Thoracic aorta (tissue), 2 donors: ENCODE measurements around the gene DHX9. TPM values are rescaled to one million over a fixed set of nuclear protein-coding genes. Genes with fewer than 3 reads are reported as not detected.

Source experiments
- ATAC-seq: fragments of 150-250 bp; one replicate; pipeline ENCODE4 v1.8.0; 2017; ENCODE audit warnings: low read depth; ENCODE audit not compliant: insufficient number of reproducible peaks, low FRiP score
- DNase-seq: peaks from one replicate; pipeline ENCODE4 v3.0.0-alpha.2; 2020; ENCODE audit warnings: low spot score
- H3K27ac ChIP-seq, 2 donors: fragments of 200-600 bp; sonication (generic); 1 replicate in 1 of 2; 2 replicates in 1 of 2; pipeline ENCODE4 v1.5.1; 2016; ENCODE audit warnings: mild to moderate bottlenecking in 2 of 2, moderate library complexity in 2 of 2
- H3K27me3 ChIP-seq: fragments of 200-600 bp; sonication (generic); replicated peaks from 2 replicates; pipeline ENCODE4 v1.6.0; 2016; ENCODE audit warnings: mild to moderate bottlenecking; ENCODE audit not compliant: insufficient read depth
- H3K36me3 ChIP-seq: fragments of 200-600 bp; sonication (generic); one replicate; pipeline ENCODE4 v1.5.1; 2016
- H3K4me1 ChIP-seq, 2 donors: fragments of 200-600 bp; sonication (generic); 1 replicate in 1 of 2; 2 replicates in 1 of 2; pipeline versions ENCODE4 v1.5.1 to v1.6.0; 2016; ENCODE audit warnings: low read depth in 2 of 2, mild to moderate bottlenecking in 1 of 2; ENCODE audit not compliant: control insufficient read depth in 1 of 2
- H3K4me3 ChIP-seq: fragments of 200-600 bp; sonication (generic); 2 replicates; pipeline ENCODE4 v1.5.1; 2016; ENCODE audit warnings: mild to moderate bottlenecking
- H3K9me3 ChIP-seq: fragments of 200-600 bp; sonication (generic); 2 replicates; pipeline ENCODE4 v1.5.1; 2016
- CTCF ChIP-seq: fragments of 200-600 bp; sonication (generic); IDR thresholded peaks from one replicate; pipeline ENCODE4 v1.5.1; 2019; ENCODE audit warnings: antibody characterized with exemption
- total RNA-seq, 2 donors: library from RNA; depleted of rRNA; stranded (reverse); fragments of >200 nt; gene quantifications; one replicate each; pipeline versions ENCODE4 v1.1.0 to v1.2.3, GENCODE V29; 2016

The DHX9 gene
- total RNA-seq, 2 donors from 2014 or later, result 62.7 to 67.9 TPM

DNA sequence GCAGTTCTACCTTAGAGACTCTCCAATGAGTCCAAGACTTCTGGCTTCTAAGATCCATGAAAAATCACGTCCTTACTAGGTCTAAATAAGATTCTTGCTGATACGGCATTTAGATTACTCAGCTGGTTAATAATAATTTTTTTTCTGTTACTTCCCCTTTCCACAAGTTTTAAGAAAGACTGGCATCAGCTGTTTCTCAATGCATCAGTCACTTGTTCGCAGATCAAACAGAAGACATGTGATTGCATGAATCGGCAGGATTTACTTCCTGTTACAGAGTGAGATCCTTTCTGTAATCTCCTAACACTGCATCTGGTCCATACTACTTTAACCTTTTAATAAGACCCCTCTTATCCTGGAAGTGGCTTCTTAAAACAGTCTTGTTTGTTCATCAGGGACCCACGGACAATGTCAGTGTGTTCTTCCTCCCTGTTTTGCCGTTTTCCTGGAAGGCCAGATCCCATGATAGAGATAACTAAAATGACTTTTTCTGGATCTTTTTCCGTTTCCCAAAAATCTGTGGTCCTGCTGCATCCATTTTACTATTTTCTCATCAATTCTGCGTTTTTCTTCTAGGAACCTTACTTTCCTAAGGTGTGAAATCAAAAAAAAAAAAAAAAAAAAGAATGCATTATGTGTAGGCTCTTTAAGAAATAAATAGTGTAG is 43.5 kb upstream of the DHX9 start:
- no peaks in the 10 kb centered on the region for H3K4me1 ChIP-seq
- no peaks in the 10 kb centered on the region for H3K36me3 ChIP-seq
- H3K4me3 ChIP-seq, result no peak overlapping the region
- H3K9me3 ChIP-seq, result no peaks in the 10 kb centered on the region
- ATAC-seq (no peak), DNase-seq (no peak)
- H3K27ac ChIP-seq, result no peak overlapping the region
- no peak for TF ChIP-seq CTCF
- H3K27me3 ChIP-seq, result no peaks in the 10 kb centered on the region

DNA sequence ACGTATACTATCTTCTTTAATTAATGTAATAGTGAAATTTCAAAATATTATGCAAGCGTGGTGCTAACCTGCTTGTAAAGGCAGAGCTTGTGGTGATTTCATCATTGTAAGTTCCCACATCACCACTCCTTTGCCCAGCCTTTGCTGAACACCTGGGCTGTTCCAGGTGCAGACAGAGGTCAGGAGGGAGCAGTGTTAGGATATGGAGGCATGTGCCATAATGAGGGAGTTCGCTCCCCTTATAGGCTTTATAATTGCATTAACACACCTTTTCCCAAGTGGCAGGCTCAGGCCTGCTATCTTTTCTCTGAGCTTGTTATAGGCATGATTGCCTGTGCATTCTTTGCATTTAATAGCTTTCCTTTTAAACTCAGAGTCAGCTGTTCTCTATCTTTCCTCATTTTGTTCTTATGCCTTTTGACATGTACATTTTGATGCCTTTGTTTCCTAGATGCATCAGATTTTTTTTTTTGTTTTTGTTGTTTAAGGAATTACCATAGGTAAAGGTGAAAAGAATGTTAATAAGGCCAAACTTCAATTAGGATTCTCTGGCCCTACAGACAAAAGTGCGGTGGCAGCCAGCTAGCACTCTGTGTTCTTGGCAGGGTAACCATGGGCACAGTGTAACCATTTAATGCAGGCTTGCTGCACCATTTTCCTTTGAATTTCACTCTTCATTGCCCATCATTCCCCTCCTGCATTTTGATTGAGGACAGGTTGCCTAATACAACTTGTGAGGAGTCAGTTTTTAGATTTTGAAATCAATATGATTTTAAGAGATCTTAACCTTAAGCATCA is 36.9 kb upstream of the DHX9 start:
- TF ChIP-seq CTCF, result no peak
- no peaks in the 10 kb centered on the region for H3K4me1 ChIP-seq
- no peak for DNase-seq
- no peak overlapping the region for H3K4me3 ChIP-seq
- no peak overlapping the region for H3K27ac ChIP-seq
- no peaks in the 10 kb centered on the region for H3K27me3 ChIP-seq
- H3K36me3 ChIP-seq, result no peaks in the 10 kb centered on the region
- ATAC-seq, result no peak
- H3K9me3 ChIP-seq, result no peaks in the 10 kb centered on the region

GRCh38 chr1:182803846-182804245 is 35.3 kb upstream of the DHX9 start:
- H3K4me3 ChIP-seq, result no peak overlapping the region
- TF ChIP-seq CTCF, result no peak
- no peak overlapping the region for H3K27ac ChIP-seq
- H3K36me3 ChIP-seq, result no peaks in the 10 kb centered on the region
- no peaks in the 10 kb centered on the region for H3K9me3 ChIP-seq
- H3K27me3 ChIP-seq, result no peaks in the 10 kb centered on the region
- no peaks in the 10 kb centered on the region for H3K4me1 ChIP-seq
- DNase-seq (no peak), ATAC-seq (no peak)

GRCh38 chr1:182806015-182806678 is 33.0 kb upstream of the DHX9 start:
- no peak for ATAC-seq

More at GRCh38 chr1:182806015-182806678, 33.0 kb upstream of the DHX9 start:
- H3K4me3 ChIP-seq, result no peak overlapping the region
- no peak for DNase-seq
- H3K27ac ChIP-seq, result no peak overlapping the region
- H3K9me3 ChIP-seq, result no peaks in the 10 kb centered on the region
- H3K36me3 ChIP-seq, result no peaks in the 10 kb centered on the region
- no peaks in the 10 kb centered on the region for H3K27me3 ChIP-seq
- no peaks in the 10 kb centered on the region for H3K4me1 ChIP-seq
- TF ChIP-seq CTCF, result no peak
